HG02970 (cell line): ENCODE measurements around the gene ADO.

Experiments used
- ATAC-seq: cut with Tn5 transposase; IDR thresholded peaks from one replicate; pipeline ENCODE4 v1.9.1; 2021; ENCODE audit warnings: mild to moderate bottlenecking, moderate library complexity, moderate number of reproducible peaks; ENCODE audit not compliant: unreplicated experiment, low FRiP score

Gene ADO

GRCh38 chr10:62856021-62856420 lies 51.5 kb downstream of the ADO start:
- ATAC-seq, result no peak
